Right atrium auricular region (tissue), 2 donors: ENCODE measurements around the gene PNMA6E. TPM values are rescaled to one million over a fixed set of nuclear protein-coding genes. Genes with fewer than 3 reads are reported as not detected.
"Not testable (repeated sequence)": the region's sequence is repeated elsewhere in the genome, so short reads cannot be mapped to it uniquely, and the experiment has no call there.

ENCODE experiments used
- DNase-seq: peaks from one replicate; pipeline ENCODE4 v3.0.0-alpha.2; 2019; ENCODE audit warnings: low spot score
- H3K27ac ChIP-seq, 2 donors: fragments of 200-600 bp; sonication (generic); 1 replicate in 1 of 2; 2 replicates in 1 of 2; pipeline ENCODE4 v1.5.1; 2016 to 2019
- H3K27me3 ChIP-seq, 2 donors: fragments of 200-600 bp; sonication (generic); one replicate each; pipeline versions ENCODE4 v1.5.1 to v1.6.0; 2017 to 2019
- H3K36me3 ChIP-seq: fragments of 200-600 bp; sonication (generic); one replicate; pipeline ENCODE4 v1.5.1; 2016
- H3K4me1 ChIP-seq, 2 donors: fragments of 200-600 bp; sonication (generic); one replicate each; pipeline versions ENCODE4 v1.5.1 to v1.6.0; 2017 to 2019
- H3K4me3 ChIP-seq, 2 donors: fragments of 200-600 bp; sonication (generic); 1 replicate in 1 of 2; 2 replicates in 1 of 2; pipeline ENCODE4 v1.5.1; 2017 to 2019; ENCODE audit warnings: mild to moderate bottlenecking in 1 of 2, moderate library complexity in 1 of 2
- H3K9me3 ChIP-seq, 2 donors: fragments of 200-600 bp; sonication (generic); one replicate each; pipeline ENCODE4 v1.5.1; 2019
- CTCF ChIP-seq, 2 donors: fragments of 200-600 bp; sonication (generic); IDR thresholded peaks; one replicate each; pipeline ENCODE4 v1.5.1; 2019; ENCODE audit warnings: antibody characterized with exemption in 2 of 2
- total RNA-seq, 2 donors: library from RNA; depleted of rRNA; stranded (reverse); fragments of >200 nt; gene quantifications; one replicate each; pipeline ENCODE4 v1.1.0, GENCODE V29; 2016

The PNMA6E gene
- total RNA-seq, 2 donors from 2014 or later, result not detected

- TF ChIP-seq CTCF (IDR thresholded peaks at IDR 0.05), result no peak
- no peaks in the 10 kb centered on the region for H3K36me3 ChIP-seq
- H3K4me3 ChIP-seq, result no peak overlapping the region
- no peaks in the 10 kb centered on the region for H3K9me3 ChIP-seq
- no peak for DNase-seq
- no peaks in the 10 kb centered on the region for H3K27me3 ChIP-seq
- no peaks in the 10 kb centered on the region for H3K4me1 ChIP-seq
- H3K27ac ChIP-seq, result no peak overlapping the region
Observed at GRCh38 chrX:153388722-153389459, 12.3 kb downstream of the PNMA6E start.

- TF ChIP-seq CTCF (IDR thresholded peaks at IDR 0.05), result no peak
- no peak overlapping the region for H3K4me3 ChIP-seq
- H3K9me3 ChIP-seq, result no peaks in the 10 kb centered on the region
- DNase-seq, result no peak
- H3K4me1 ChIP-seq, result no peaks in the 10 kb centered on the region
- H3K36me3 ChIP-seq, result no peaks in the 10 kb centered on the region
- no peaks in the 10 kb centered on the region for H3K27me3 ChIP-seq
- no peak overlapping the region for H3K27ac ChIP-seq
Observed at GRCh38 chrX:153387987-153388721, 13.0 kb downstream of the PNMA6E start.

GRCh38 chrX:153387345-153387744 is 13.8 kb downstream of the PNMA6E start:
- no peak for DNase-seq
- Histone ChIP-seq H3K27ac (no peak overlapping the region), H3K36me3 (no peaks in the 10 kb centered on the region), H3K4me3 (no peak overlapping the region), H3K4me1 (no peaks in the 10 kb centered on the region), H3K9me3 (no peaks in the 10 kb centered on the region), H3K27me3 (no peaks in the 10 kb centered on the region)
- no peak for TF ChIP-seq CTCF (IDR thresholded peaks at IDR 0.05)

GRCh38 chrX:153386097-153386496 is 15.1 kb downstream of the PNMA6E start:
- TF ChIP-seq CTCF (IDR thresholded peaks at IDR 0.05), result no peak
- Histone ChIP-seq H3K36me3 (no peaks in the 10 kb centered on the region), H3K4me3 (no peak overlapping the region), H3K27me3 (no peaks in the 10 kb centered on the region), H3K27ac (no peak overlapping the region), H3K4me1 (no peaks in the 10 kb centered on the region), H3K9me3 (no peaks in the 10 kb centered on the region)
- DNase-seq, result no peak

GRCh38 chrX:153384973-153385372 is 16.2 kb downstream of the PNMA6E start:
- H3K36me3 ChIP-seq, H3K9me3 ChIP-seq, H3K27me3 ChIP-seq, H3K27ac ChIP-seq, H3K4me3 ChIP-seq, DNase-seq, H3K4me1 ChIP-seq: not testable (repeated sequence)

- Histone ChIP-seq H3K27ac (no peak overlapping the region), H3K4me1 (no peaks in the 10 kb centered on the region), H3K9me3 (no peaks in the 10 kb centered on the region), H3K4me3 (no peak overlapping the region), H3K27me3 (no peaks in the 10 kb centered on the region), H3K36me3 (no peaks in the 10 kb centered on the region)
- TF ChIP-seq CTCF (IDR thresholded peaks at IDR 0.05), result no peak
- no peak for DNase-seq
Observed at GRCh38 chrX:153384390-153384789, 16.8 kb downstream of the PNMA6E start.
